GM12873 (cell line): ENCODE measurements around the gene CMSS1.

Experiments
- CTCF ChIP-seq: IDR thresholded peaks from 2 replicates; pipeline ENCODE4 v1.5.1; 2012; ENCODE audit warnings: low read depth, mild to moderate bottlenecking, moderate library complexity, low read length, control low read depth; ENCODE audit not compliant: insufficient read depth; ENCODE audit errors: missing control alignments

Gene CMSS1

GRCh38 chr3:100206687-100207086 is 389.0 kb downstream of the CMSS1 start:
- TF ChIP-seq CTCF = no peak

DNA sequence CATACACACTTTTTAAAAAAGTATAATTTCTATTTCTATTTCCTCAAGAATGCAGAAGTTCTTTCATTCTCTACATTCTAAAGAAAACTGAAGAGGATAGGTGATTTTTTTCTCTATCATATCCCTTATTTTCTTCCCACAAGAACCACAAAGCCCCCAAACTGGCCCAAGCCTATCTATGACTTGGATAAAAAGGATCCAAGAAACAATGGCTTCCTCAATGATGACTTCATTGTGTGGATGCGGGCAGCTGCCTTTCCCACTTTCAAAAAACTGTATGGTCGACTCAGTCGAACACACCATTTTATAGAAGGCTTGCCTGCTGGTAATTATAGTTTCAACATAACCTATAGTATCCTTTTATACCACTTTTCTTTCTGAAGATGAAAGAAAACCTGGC is 390.2 kb downstream of the CMSS1 start:
- TF ChIP-seq CTCF = no peak

DNA sequence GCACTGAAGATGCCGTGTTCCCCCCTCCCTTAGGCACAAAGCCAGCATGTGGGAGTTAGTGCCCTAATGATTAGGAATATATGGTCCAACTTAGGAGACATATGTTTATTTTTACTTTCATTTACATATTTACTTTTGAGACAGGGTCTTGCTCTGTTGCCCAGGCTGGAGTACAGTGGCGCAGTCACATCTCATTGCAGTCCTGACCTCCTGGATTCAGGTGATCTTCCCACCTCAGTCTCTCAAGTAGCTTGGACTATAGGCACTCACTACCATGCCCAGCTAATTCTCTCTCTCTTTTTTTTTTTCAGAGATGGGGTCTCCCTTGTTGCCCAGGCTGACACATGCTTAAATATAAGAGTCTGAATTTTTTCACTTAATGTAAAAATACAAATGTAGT is 391.5 kb downstream of the CMSS1 start:
- no peak for TF ChIP-seq CTCF

DNA sequence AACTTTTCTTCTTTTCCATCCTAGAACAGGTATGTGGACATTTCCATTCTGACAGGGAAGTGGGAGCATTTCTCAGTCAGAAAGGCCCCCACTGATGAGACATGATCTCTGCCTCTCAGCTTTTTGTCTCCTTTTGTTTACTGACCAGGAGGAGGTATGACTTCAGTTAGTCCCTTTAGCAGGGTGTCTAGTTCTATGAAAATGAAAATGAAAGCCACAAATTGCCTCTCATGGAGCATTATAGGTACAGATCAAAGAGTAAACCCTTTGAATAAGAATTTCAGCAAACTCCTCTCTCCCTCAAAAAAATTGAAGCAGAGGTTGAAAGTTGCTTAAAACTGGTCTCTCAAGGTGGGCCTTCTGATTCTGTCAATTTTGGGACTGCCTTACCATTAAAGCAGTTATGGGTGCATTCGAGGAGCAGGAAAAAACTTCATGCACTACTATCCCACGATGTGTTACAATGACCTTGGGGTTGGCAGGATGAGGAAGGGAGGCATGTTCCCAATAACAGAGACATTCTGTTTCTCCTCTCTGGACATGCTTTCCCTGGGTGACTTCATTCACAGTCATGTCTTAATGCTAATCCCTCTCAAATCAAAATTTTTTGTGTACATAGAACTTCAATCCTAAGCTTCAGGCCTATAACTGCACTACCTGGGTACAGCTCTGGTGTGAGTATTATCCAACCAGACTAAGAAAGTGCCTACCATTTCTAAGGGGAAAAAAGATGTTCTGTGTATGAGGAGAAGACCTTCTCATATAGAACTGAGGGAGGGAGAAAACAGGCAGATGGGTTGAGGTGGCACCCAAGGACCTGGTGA is 392.5 kb downstream of the CMSS1 start:
- TF ChIP-seq CTCF = no peak

- TF ChIP-seq CTCF = no peak
Observed at GRCh38 chr3:100210772-100211135, 393.1 kb downstream of the CMSS1 start.

- TF ChIP-seq CTCF = no peak
Observed at GRCh38 chr3:100213891-100214573, 396.4 kb downstream of the CMSS1 start.

DNA sequence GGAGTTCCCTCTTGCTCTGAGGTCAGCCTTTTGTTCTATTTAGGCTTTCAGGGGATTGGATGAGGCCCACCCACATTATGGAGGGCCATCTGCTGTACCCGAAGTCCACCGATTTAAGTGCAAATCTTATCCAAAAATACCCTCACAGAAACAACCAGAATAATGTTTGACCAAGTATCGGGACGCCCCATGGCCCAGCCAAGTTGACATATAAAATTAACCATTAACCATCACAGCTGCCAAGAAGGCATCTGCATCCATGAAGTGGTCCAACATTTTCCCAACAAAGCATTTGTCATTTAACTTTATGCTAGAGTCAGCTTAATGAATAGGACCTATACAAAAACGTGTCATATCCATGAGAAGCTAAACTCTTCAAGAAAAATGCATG is 396.9 kb downstream of the CMSS1 start:
- no peak for TF ChIP-seq CTCF
